HCT116 (cell line): ENCODE data around the gene CAMKMT. TPM values are rescaled to one million over a fixed set of nuclear protein-coding genes. Genes with fewer than 3 reads are reported as not detected.

ENCODE experiments used
- ATAC-seq: fragments of 200-7000 bp; cut with Tn5 transposase; 2 replicates; pipeline ENCODE4 v1.9.1; 2020; ENCODE audit warnings: mild to moderate bottlenecking, moderate library complexity
- BruUV-seq: library from RNA; stranded (reverse); fragments of 400-500 nt; replicated peaks from 2 replicates; lab custom pipeline; 2021; lab: Mats Ljungman, UMichigan
- CTCF ChIA-PET: fragments of 300-600 bp; sonication (Branson Sonifier 250); formaldehyde crosslinking; loops from one replicate; lab custom pipeline; 2021; ENCODE audit warnings: antibody characterized with exemption; lab: Charles Lee
- POLR2A ChIA-PET: fragments of 300-600, 350-600 bp; sonication (Branson Sonifier 250); formaldehyde crosslinking; loops from one replicate; lab custom pipeline; 2021; ENCODE audit warnings: antibody characterized with exemption; lab: Charles Lee
- RAD21 ChIA-PET, 2 experiments: fragments of 300-600 bp; sonication (Branson Sonifier 250); formaldehyde crosslinking; loops; one replicate each; lab custom pipeline; 2023; ENCODE audit warnings: low total read pairs in 2 of 2; ENCODE audit not compliant: uncharacterized antibody in 2 of 2, unreplicated experiment in 2 of 2, low non-redundant PET in 1 of 2; lab: Charles Lee
- DNase-seq: peaks from one replicate; pipeline ENCODE4 v3.0.0-alpha.2; 2010; ENCODE audit warnings: low read depth, low spot score
- H2AFZ ChIP-seq: fragments of 200-600 bp; shearing (Covaris generic), sonication (generic); 2 replicates; pipeline ENCODE4 v1.6.1; 2017; ENCODE audit warnings: low read depth, mixed run types, mixed read lengths, antibody characterized with exemption, low read length; ENCODE audit not compliant: poor library complexity, severe bottlenecking
- H3K27ac ChIP-seq: 2 replicates; pipeline ENCODE4 v1.5.1; 2012; ENCODE audit warnings: low read depth, low read length
- H3K27me3 ChIP-seq: fragments of 200-600 bp; sonication (generic); 2 replicates; pipeline ENCODE4 v1.6.1; 2016; ENCODE audit warnings: mixed run types, low read length, mixed read lengths; ENCODE audit not compliant: insufficient read depth
- H3K36me3 ChIP-seq, 2 experiments: fragments of 200-500 bp in 1 of 2; fragments of 200-600 bp in 1 of 2; sonication (Bioruptor generic) in 1 of 2; sonication (generic) in 1 of 2; 2 replicates each; pipeline versions ENCODE4 v1.5.1 to v1.6.1; 2014 to 2016; ENCODE audit warnings: low read length in 2 of 2, inconsistent platforms in 1 of 2, mixed read lengths in 1 of 2, mixed run types in 1 of 2; ENCODE audit not compliant: insufficient read depth in 2 of 2, control insufficient read depth in 1 of 2
- H3K4me1 ChIP-seq, 2 experiments: fragments of 200-600 bp in 1 of 2; sonication (generic) in 1 of 2; 2 replicates each; pipeline versions ENCODE4 v1.5.1 to v1.6.1; 2012 to 2017; ENCODE audit warnings: low read length in 2 of 2, inconsistent platforms in 1 of 2, mild to moderate bottlenecking in 1 of 2, mixed read lengths in 1 of 2, mixed run types in 1 of 2, moderate library complexity in 1 of 2; ENCODE audit not compliant: insufficient read depth in 2 of 2, control insufficient read depth in 1 of 2
- H3K4me2 ChIP-seq: fragments of 200-600 bp; sonication (generic); 2 replicates; pipeline ENCODE4 v1.6.1; 2017; ENCODE audit warnings: mixed run types, low read length, mixed read lengths
- H3K4me3 ChIP-seq, 2 experiments: fragments of 200-600 bp in 1 of 2; sonication (generic) in 1 of 2; replicated peaks in 1 of 2; 2 replicates each; pipeline ENCODE4 v1.5.1; 2011 to 2016; ENCODE audit warnings: low read length in 2 of 2, control low read depth in 1 of 2, low read depth in 1 of 2, mild to moderate bottlenecking in 1 of 2, mixed read lengths in 1 of 2, mixed run types in 1 of 2
- H3K79me2 ChIP-seq: fragments of 200-600 bp; sonication (generic); 2 replicates; pipeline ENCODE4 v1.6.1; 2017; ENCODE audit warnings: mild to moderate bottlenecking, mixed run types, low read length, moderate library complexity, mixed read lengths; ENCODE audit not compliant: insufficient read depth
- H3K9ac ChIP-seq: fragments of 200-600 bp; sonication (generic); 2 replicates; pipeline ENCODE4 v1.6.1; 2016; ENCODE audit warnings: low read length, mixed read lengths
- H3K9me2 ChIP-seq: fragments of 200-600 bp; sonication (generic), shearing (Covaris generic); 2 replicates; pipeline ENCODE4 v1.6.1; 2017; ENCODE audit warnings: mixed run types, mild to moderate bottlenecking, moderate library complexity; ENCODE audit not compliant: insufficient read depth
- H3K9me3 ChIP-seq, 2 experiments: fragments of 200-500 bp in 1 of 2; fragments of 200-600 bp in 1 of 2; sonication (Bioruptor generic) in 1 of 2; sonication (generic) in 1 of 2; 2 replicates each; pipeline ENCODE4 v1.6.1; 2014 to 2017; ENCODE audit warnings: low read length in 2 of 2, mixed read lengths in 2 of 2, inconsistent platforms in 1 of 2, low read depth in 1 of 2, mild to moderate bottlenecking in 1 of 2, mixed run types in 1 of 2, moderate library complexity in 1 of 2; ENCODE audit not compliant: control insufficient read depth in 1 of 2, insufficient read depth in 1 of 2
- H4K20me1 ChIP-seq: fragments of 200-600 bp; sonication (generic), shearing (Covaris generic); 2 replicates; pipeline ENCODE4 v1.6.1; 2017; ENCODE audit warnings: mixed run types, mild to moderate bottlenecking, moderate library complexity; ENCODE audit not compliant: insufficient read depth
- CEBPB ChIP-seq: IDR thresholded peaks from 2 replicates; pipeline ENCODE4 v1.6.1; 2012; ENCODE audit warnings: low read depth
- EGR1 ChIP-seq: IDR thresholded peaks from 2 replicates; pipeline ENCODE4 v1.6.1; 2012; ENCODE audit warnings: low read depth
- ELF1 ChIP-seq: IDR thresholded peaks from 2 replicates; pipeline ENCODE4 v1.6.1; 2012; ENCODE audit warnings: low read depth, borderline replicate concordance
- EZH2 ChIP-seq: fragments of 200-600 bp; sonication (generic); IDR thresholded peaks from 2 replicates; pipeline ENCODE4 v1.6.1; 2017; ENCODE audit warnings: antibody characterized with exemption, mixed run types
- EZH2phosphoT487 ChIP-seq: fragments of 200-600 bp; IDR thresholded peaks from 2 replicates; pipeline ENCODE4 v1.6.1; 2018; ENCODE audit warnings: antibody characterized with exemption, borderline replicate concordance
- FOSL1 ChIP-seq: IDR thresholded peaks from 2 replicates; pipeline ENCODE4 v1.6.1; 2012; ENCODE audit warnings: low read depth
- JUND ChIP-seq: IDR thresholded peaks from 2 replicates; pipeline ENCODE4 v1.6.1; 2012
- POLR2AphosphoS5 ChIP-seq: IDR thresholded peaks from 2 replicates; pipeline ENCODE4 v1.6.1; 2011; ENCODE audit warnings: mild to moderate bottlenecking, low read depth, low read length, moderate library complexity
- RAD21 ChIP-seq: IDR thresholded peaks from 2 replicates; pipeline ENCODE4 v1.6.1; 2012; ENCODE audit warnings: low read depth, mild to moderate bottlenecking
- SIN3A ChIP-seq: IDR thresholded peaks from 2 replicates; pipeline ENCODE4 v1.6.1; 2012; ENCODE audit warnings: low read depth
- SP1 ChIP-seq: IDR thresholded peaks from 2 replicates; pipeline ENCODE4 v1.6.1; 2012; ENCODE audit warnings: low read depth
- TCF7L2 ChIP-seq: IDR thresholded peaks from 2 replicates; pipeline ENCODE4 v1.7.0; 2011; ENCODE audit warnings: borderline replicate concordance, inconsistent platforms; ENCODE audit not compliant: insufficient read depth, insufficient read length; ENCODE audit errors: extremely low read depth
- ZFX ChIP-seq: fragments of 450-650 bp; IDR thresholded peaks from 2 replicates; pipeline ENCODE4 v1.6.1; 2017
- ZNF274 ChIP-seq: fragments of 200-500 bp; sonication (Bioruptor generic); IDR thresholded peaks from 2 replicates; pipeline ENCODE4 v1.6.1; 2014; ENCODE audit warnings: mild to moderate bottlenecking, low read depth, low read length, inconsistent platforms
- intact Hi-C: fragments of 100-400 bp; cut with micrococcal nuclease; formaldehyde crosslinking; loops from 2 replicates; pipeline ENCODE4 v1.10.0; 2022
- total RNA-seq: library from RNA; stranded (reverse); gene quantifications from one replicate; pipeline ENCODE4 v1.2.1, GENCODE V29; 2021; ENCODE audit not compliant: unreplicated experiment
- TF ChIP-seq, protein P1 (sequence below): IDR thresholded peaks from 2 replicates; pipeline ENCODE4 v1.6.1; 2012; ENCODE audit warnings: low read depth
- TF ChIP-seq, protein P2 (sequence below): IDR thresholded peaks from 2 replicates; pipeline ENCODE4 v1.6.1; 2012
- TF ChIP-seq, protein P3 (sequence below): IDR thresholded peaks from 2 replicates; pipeline ENCODE4 v1.6.1; 2011; ENCODE audit warnings: mild to moderate bottlenecking, low read length, moderate library complexity; ENCODE audit not compliant: insufficient replicate concordance; ENCODE audit errors: extremely low read depth
- TF ChIP-seq, protein P4 (sequence below): IDR thresholded peaks from 2 replicates; pipeline ENCODE4 v1.6.1; 2012

CAMKMT gene
- total RNA-seq, 1 experiment from 2014 or later: 10.6 TPM

DNA sequence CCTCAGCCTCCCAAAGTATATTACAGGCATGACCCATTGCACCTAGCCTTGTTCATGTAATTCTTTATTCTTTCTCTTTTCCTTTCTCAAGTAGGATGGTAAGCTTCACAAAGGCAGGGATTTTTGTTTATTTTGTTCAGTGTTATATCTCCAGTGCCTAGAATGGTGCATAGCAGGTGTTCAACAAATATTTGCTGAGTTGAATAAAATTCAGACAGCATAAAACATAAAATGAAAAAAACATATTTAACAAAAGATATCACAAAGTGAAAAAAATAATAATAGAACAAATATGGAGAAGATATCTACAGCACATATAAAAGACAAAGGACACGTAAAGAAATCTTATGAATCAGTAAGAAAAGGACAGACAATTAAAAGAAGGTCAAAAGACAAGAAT is 9.2 kb upstream of the CAMKMT start:
- Histone ChIP-seq H3K9ac (no peak overlapping the region), H3K4me1 (no peaks in the 10 kb centered on the region), H3K9me3 (no peaks in the 10 kb centered on the region), H3K36me3 (no peaks in the 10 kb centered on the region), H3K4me3 (no peak overlapping the region), H2AFZ (no peak overlapping the region), H3K4me2 (no peak overlapping the region), H4K20me1 (no peaks in the 10 kb centered on the region), H3K27ac (no peak overlapping the region), H3K9me2 (no peaks in the 10 kb centered on the region)
- no peak for DNase-seq
- CTCF ChIA-PET: no interaction called here
- POLR2A ChIA-PET: interaction anchor here (2.6 kb wide), 1 partner anchor 9 kb away, joined by 14 read pairs; the partner anchor contains the start of genes CAMKMT and PREPL
- TF ChIP-seq EZH2 (no peak), FOSL1 (no peak), RAD21 (no peak), CEBPB (no peak), JUND (no peak), ZNF274 (no peak), TCF7L2 (no peak), EGR1 (no peak), SIN3A (no peak), POLR2AphosphoS5 (no peak), ELF1 (no peak), SP1 (no peak), ZFX (no peak), EZH2phosphoT487 (no peak)
- TF ChIP-seq, protein P1, sequence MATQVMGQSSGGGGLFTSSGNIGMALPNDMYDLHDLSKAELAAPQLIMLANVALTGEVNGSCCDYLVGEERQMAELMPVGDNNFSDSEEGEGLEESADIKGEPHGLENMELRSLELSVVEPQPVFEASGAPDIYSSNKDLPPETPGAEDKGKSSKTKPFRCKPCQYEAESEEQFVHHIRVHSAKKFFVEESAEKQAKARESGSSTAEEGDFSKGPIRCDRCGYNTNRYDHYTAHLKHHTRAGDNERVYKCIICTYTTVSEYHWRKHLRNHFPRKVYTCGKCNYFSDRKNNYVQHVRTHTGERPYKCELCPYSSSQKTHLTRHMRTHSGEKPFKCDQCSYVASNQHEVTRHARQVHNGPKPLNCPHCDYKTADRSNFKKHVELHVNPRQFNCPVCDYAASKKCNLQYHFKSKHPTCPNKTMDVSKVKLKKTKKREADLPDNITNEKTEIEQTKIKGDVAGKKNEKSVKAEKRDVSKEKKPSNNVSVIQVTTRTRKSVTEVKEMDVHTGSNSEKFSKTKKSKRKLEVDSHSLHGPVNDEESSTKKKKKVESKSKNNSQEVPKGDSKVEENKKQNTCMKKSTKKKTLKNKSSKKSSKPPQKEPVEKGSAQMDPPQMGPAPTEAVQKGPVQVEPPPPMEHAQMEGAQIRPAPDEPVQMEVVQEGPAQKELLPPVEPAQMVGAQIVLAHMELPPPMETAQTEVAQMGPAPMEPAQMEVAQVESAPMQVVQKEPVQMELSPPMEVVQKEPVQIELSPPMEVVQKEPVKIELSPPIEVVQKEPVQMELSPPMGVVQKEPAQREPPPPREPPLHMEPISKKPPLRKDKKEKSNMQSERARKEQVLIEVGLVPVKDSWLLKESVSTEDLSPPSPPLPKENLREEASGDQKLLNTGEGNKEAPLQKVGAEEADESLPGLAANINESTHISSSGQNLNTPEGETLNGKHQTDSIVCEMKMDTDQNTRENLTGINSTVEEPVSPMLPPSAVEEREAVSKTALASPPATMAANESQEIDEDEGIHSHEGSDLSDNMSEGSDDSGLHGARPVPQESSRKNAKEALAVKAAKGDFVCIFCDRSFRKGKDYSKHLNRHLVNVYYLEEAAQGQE: no peak
- TF ChIP-seq, protein P2, sequence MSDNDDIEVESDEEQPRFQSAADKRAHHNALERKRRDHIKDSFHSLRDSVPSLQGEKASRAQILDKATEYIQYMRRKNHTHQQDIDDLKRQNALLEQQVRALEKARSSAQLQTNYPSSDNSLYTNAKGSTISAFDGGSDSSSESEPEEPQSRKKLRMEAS: no peak
- TF ChIP-seq, protein P3, sequence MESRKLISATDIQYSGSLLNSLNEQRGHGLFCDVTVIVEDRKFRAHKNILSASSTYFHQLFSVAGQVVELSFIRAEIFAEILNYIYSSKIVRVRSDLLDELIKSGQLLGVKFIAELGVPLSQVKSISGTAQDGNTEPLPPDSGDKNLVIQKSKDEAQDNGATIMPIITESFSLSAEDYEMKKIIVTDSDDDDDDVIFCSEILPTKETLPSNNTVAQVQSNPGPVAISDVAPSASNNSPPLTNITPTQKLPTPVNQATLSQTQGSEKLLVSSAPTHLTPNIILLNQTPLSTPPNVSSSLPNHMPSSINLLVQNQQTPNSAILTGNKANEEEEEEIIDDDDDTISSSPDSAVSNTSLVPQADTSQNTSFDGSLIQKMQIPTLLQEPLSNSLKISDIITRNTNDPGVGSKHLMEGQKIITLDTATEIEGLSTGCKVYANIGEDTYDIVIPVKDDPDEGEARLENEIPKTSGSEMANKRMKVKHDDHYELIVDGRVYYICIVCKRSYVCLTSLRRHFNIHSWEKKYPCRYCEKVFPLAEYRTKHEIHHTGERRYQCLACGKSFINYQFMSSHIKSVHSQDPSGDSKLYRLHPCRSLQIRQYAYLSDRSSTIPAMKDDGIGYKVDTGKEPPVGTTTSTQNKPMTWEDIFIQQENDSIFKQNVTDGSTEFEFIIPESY: no peak
- TF ChIP-seq, protein P4, sequence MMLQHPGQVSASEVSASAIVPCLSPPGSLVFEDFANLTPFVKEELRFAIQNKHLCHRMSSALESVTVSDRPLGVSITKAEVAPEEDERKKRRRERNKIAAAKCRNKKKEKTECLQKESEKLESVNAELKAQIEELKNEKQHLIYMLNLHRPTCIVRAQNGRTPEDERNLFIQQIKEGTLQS: no peak
- TF ChIP-seq, all 23 proteins: peak for 0
- RAD21 ChIA-PET: no interaction called here
- H3K79me2 ChIP-seq: peaks cover 15% of the 10 kb centered on the region
- intact Hi-C loops: no loop called here
- H3K27me3 ChIP-seq: no peaks in the 10 kb centered on the region
- no peak for ATAC-seq
- no TSS peak for BruUV-seq
